Kidney capillary endothelial cell (primary cell): ENCODE results near the gene PIP5K1B.

Experiments used
- DNase-seq: peaks from one replicate; pipeline ENCODE4 v3.0.0-alpha.2; 2018; ENCODE audit warnings: low spot score

Gene PIP5K1B

GRCh38 chr9:68738358-68738757 lies 33.3 kb downstream of the PIP5K1B start:
- DNase-seq, result no peak

- DNase-seq, result no peak
Observed at GRCh38 chr9:68739621-68740174, 34.7 kb downstream of the PIP5K1B start.

- no peak for DNase-seq
Observed at GRCh38 chr9:68740561-68740960, 35.5 kb downstream of the PIP5K1B start.

GRCh38 chr9:68741234-68741633 lies 36.2 kb downstream of the PIP5K1B start:
- no peak for DNase-seq

GRCh38 chr9:68741704-68742332 lies 36.8 kb downstream of the PIP5K1B start:
- no peak for DNase-seq

- no peak for DNase-seq
Observed at GRCh38 chr9:68742333-68742730, 37.3 kb downstream of the PIP5K1B start.

GRCh38 chr9:68744426-68744825 lies 39.4 kb downstream of the PIP5K1B start:
- DNase-seq, result no peak

- DNase-seq, result no peak
Observed at GRCh38 chr9:68746525-68746924, 41.5 kb downstream of the PIP5K1B start.

GRCh38 chr9:68747043-68747533 lies 42.0 kb downstream of the PIP5K1B start:
- no peak for DNase-seq

- no peak for DNase-seq
Observed at GRCh38 chr9:68749135-68749534, 44.1 kb downstream of the PIP5K1B start.

- DNase-seq, result no peak
Observed at GRCh38 chr9:68749579-68750159, 44.6 kb downstream of the PIP5K1B start.

GRCh38 chr9:68750255-68750654 lies 45.2 kb downstream of the PIP5K1B start:
- no peak for DNase-seq

- DNase-seq, result no peak
Observed at GRCh38 chr9:68750786-68751185, 45.7 kb downstream of the PIP5K1B start.

- no peak for DNase-seq
Observed at GRCh38 chr9:68751556-68751955, 46.5 kb downstream of the PIP5K1B start.

GRCh38 chr9:68755051-68755450 lies 50.0 kb downstream of the PIP5K1B start:
- no peak for DNase-seq

GRCh38 chr9:68755752-68756151 lies 50.7 kb downstream of the PIP5K1B start:
- no peak for DNase-seq

GRCh38 chr9:68759981-68760673 lies 55.1 kb downstream of the PIP5K1B start:
- DNase-seq, result no peak

GRCh38 chr9:68760674-68761333 lies 55.8 kb downstream of the PIP5K1B start:
- DNase-seq, result no peak

GRCh38 chr9:68762570-68762969 lies 57.5 kb downstream of the PIP5K1B start:
- peak; percentile 33 for DNase-seq

- no peak for DNase-seq
Observed at GRCh38 chr9:68763104-68763503, 58.1 kb downstream of the PIP5K1B start.

GRCh38 chr9:68768619-68769018 lies 63.6 kb downstream of the PIP5K1B start:
- no peak for DNase-seq

- DNase-seq, result no peak
Observed at GRCh38 chr9:68769852-68770251, 64.8 kb downstream of the PIP5K1B start.

- no peak for DNase-seq
Observed at GRCh38 chr9:68771376-68771775, 66.3 kb downstream of the PIP5K1B start.
